NCI-H1436 treated with DMSO at 0.1 percent for 48 hours (cell line): ENCODE measurements around the gene ASXL1.

ENCODE experiments used
- DNase-seq: peaks from one replicate; lab custom pipeline; 2025; lab: John Stamatoyannopoulos, UW

The ASXL1 gene

GRCh38 chr20:32411955-32412706, 54.0 kb downstream of the ASXL1 start:
- no peak for DNase-seq

- no peak for DNase-seq
Measured at GRCh38 chr20:32415494-32415893, 57.4 kb downstream of the ASXL1 start.

- no peak for DNase-seq
Measured at GRCh38 chr20:32416206-32416605, 58.1 kb downstream of the ASXL1 start.

GRCh38 chr20:32418376-32418775, 60.2 kb downstream of the ASXL1 start:
- no peak for DNase-seq

- DNase-seq = no peak
Measured at GRCh38 chr20:32421290-32421689, 63.2 kb downstream of the ASXL1 start.

- DNase-seq = no peak
Measured at GRCh38 chr20:32427996-32428395, 69.9 kb downstream of the ASXL1 start.

GRCh38 chr20:32429343-32429742, 71.2 kb downstream of the ASXL1 start:
- DNase-seq = no peak

GRCh38 chr20:32429745-32430360, 71.7 kb downstream of the ASXL1 start:
- no peak for DNase-seq

GRCh38 chr20:32431457-32431856, 73.3 kb downstream of the ASXL1 start:
- DNase-seq = no peak

GRCh38 chr20:32432277-32432676, 74.1 kb downstream of the ASXL1 start:
- no peak for DNase-seq

- no peak for DNase-seq
Measured at GRCh38 chr20:32433311-32434021, 75.3 kb downstream of the ASXL1 start.

- DNase-seq = no peak
Measured at GRCh38 chr20:32434434-32434833, 76.3 kb downstream of the ASXL1 start.

GRCh38 chr20:32435449-32436107, 77.4 kb downstream of the ASXL1 start:
- DNase-seq = no peak

- no peak for DNase-seq
Measured at GRCh38 chr20:32436142-32436861, 78.2 kb downstream of the ASXL1 start.

- no peak for DNase-seq
Measured at GRCh38 chr20:32436968-32437367, 78.8 kb downstream of the ASXL1 start.

- no peak for DNase-seq
Measured at GRCh38 chr20:32437391-32438074, 79.4 kb downstream of the ASXL1 start.

- DNase-seq = no peak
Measured at GRCh38 chr20:32438331-32438858, 80.3 kb downstream of the ASXL1 start.

GRCh38 chr20:32439132-32439829, 81.2 kb downstream of the ASXL1 start:
- no peak for DNase-seq

GRCh38 chr20:32440069-32440757, 82.1 kb downstream of the ASXL1 start:
- no peak for DNase-seq

- DNase-seq = no peak
Measured at GRCh38 chr20:32440758-32441078, 82.6 kb downstream of the ASXL1 start.
